Keratinocyte (primary cell): ENCODE results near the gene CERK. TPM values are rescaled to one million over a fixed set of nuclear protein-coding genes. Genes with fewer than 3 reads are reported as not detected.

Experiments
- DNase-seq: peaks from one replicate; pipeline ENCODE4 v3.0.0-alpha.2; 2011; ENCODE audit warnings: low read depth, missing footprints, low spot score
- FAIRE-seq: peaks from 2 replicates; lab custom pipeline; 2011; peaks lifted over from hg19 to GRCh38; lab: Jason Lieb, UNC
- H2AFZ ChIP-seq: 2 replicates; pipeline ENCODE4 v1.6.0; 2012; ENCODE audit warnings: low read length, control low read depth, inconsistent platforms; ENCODE audit not compliant: control insufficient read depth
- H3K27ac ChIP-seq: 2 replicates; pipeline ENCODE4 v1.5.1; 2011; ENCODE audit warnings: low read length; ENCODE audit not compliant: control insufficient read depth, insufficient read depth
- H3K27me3 ChIP-seq: 3 replicates; pipeline ENCODE4 v1.6.0; 2011; ENCODE audit warnings: low read length; ENCODE audit not compliant: control insufficient read depth, insufficient read depth; ENCODE audit errors: extremely low read depth
- H3K36me3 ChIP-seq, 2 experiments: 2 replicates in 1 of 2; 3 replicates in 1 of 2; pipeline ENCODE4 v1.5.1; 2011; ENCODE audit warnings: low read length in 2 of 2, mild to moderate bottlenecking in 1 of 2; ENCODE audit not compliant: control insufficient read depth in 2 of 2, insufficient read depth in 2 of 2; ENCODE audit errors: extremely low read depth in 1 of 2
- H3K4me1 ChIP-seq: 3 replicates; pipeline ENCODE4 v1.5.1; 2011; ENCODE audit warnings: low read length; ENCODE audit not compliant: control insufficient read depth, insufficient read depth; ENCODE audit errors: extremely low read depth
- H3K4me2 ChIP-seq: 3 replicates; pipeline ENCODE4 v1.6.0; 2011; ENCODE audit warnings: low read depth, low read length; ENCODE audit not compliant: control insufficient read depth, insufficient read depth; ENCODE audit errors: extremely low read depth
- H3K4me3 ChIP-seq, 3 experiments: fragments of 200-600 bp in 1 of 3; sonication (generic) in 1 of 3; 2 replicates in 2 of 3; 3 replicates in 1 of 3; pipeline ENCODE4 v1.5.1; 2011 to 2016; ENCODE audit warnings: low read length in 3 of 3, mild to moderate bottlenecking in 3 of 3, control low read depth in 2 of 3, inconsistent platforms in 1 of 3, low read depth in 1 of 3, mixed read lengths in 1 of 3, mixed run types in 1 of 3, moderate library complexity in 1 of 3; ENCODE audit not compliant: control insufficient read depth in 2 of 3, insufficient read depth in 2 of 3; ENCODE audit errors: extremely low read depth in 1 of 3
- H3K79me2 ChIP-seq: 2 replicates; pipeline ENCODE4 v1.6.0; 2012; ENCODE audit warnings: low read length; ENCODE audit not compliant: control insufficient read depth, insufficient read depth
- H3K9ac ChIP-seq: 3 replicates; pipeline ENCODE4 v1.6.0; 2011; ENCODE audit warnings: low read length; ENCODE audit not compliant: control insufficient read depth, insufficient read depth; ENCODE audit errors: extremely low read depth
- H3K9me1 ChIP-seq: 3 replicates; pipeline ENCODE4 v1.6.0; 2011; ENCODE audit warnings: low read length; ENCODE audit not compliant: control insufficient read depth, insufficient read depth; ENCODE audit errors: extremely low read depth
- H3K9me3 ChIP-seq: 2 replicates; pipeline ENCODE4 v1.5.1; 2012; ENCODE audit warnings: low read depth, low read length; ENCODE audit not compliant: control insufficient read depth
- H4K20me1 ChIP-seq: 3 replicates; pipeline ENCODE4 v1.6.0; 2011; ENCODE audit warnings: low read length; ENCODE audit not compliant: control insufficient read depth, insufficient read depth; ENCODE audit errors: extremely low read depth
- CTCF ChIP-seq, 3 experiments: IDR thresholded peaks in 1 of 3; conservative IDR thresholded peaks in 1 of 3; optimal IDR thresholded peaks in 1 of 3; 2 replicates in 2 of 3; 3 replicates in 1 of 3; pipeline versions ENCODE3 to v1.5.1; 2011; ENCODE audit warnings: low read length in 3 of 3, mild to moderate bottlenecking in 3 of 3, moderate library complexity in 2 of 3, control low read depth in 1 of 3, inconsistent platforms in 1 of 3; ENCODE audit not compliant: insufficient read depth in 2 of 3; ENCODE audit errors: extremely low read depth in 1 of 3
- EZH2 ChIP-seq: IDR thresholded peaks from one replicate; pipeline ENCODE4 v1.6.1; 2012; ENCODE audit warnings: inconsistent platforms, mild to moderate bottlenecking, low read length, moderate library complexity
- dilution Hi-C: fragments of 300-500 bp; cut with MboI; formaldehyde crosslinking; loops from one replicate; pipeline ENCODE4 v1.7.0; 2020; ENCODE audit warnings: low sequenced_read_pairs; ENCODE audit not compliant: extremely low pct_ligation_motif_present
- polyA plus RNA-seq, 5 experiments: library from polyadenylated mRNA; depleted of rRNA in 3 of 5; stranded (reverse) in 3 of 5; stranded (forward) in 1 of 5; unstranded in 1 of 5; fragments of >200 nt; gene quantifications; 1 replicate in 1 of 5; 2 replicates in 3 of 5; 3 replicates in 1 of 5; pipeline versions ENCODE4 v1.2.1 to v1.2.3, GENCODE V29; 2011 to 2012; ENCODE audit warnings: missing spikeins in 2 of 5, low read depth in 1 of 5, low replicate concordance in 1 of 5

The CERK gene
- polyA plus RNA-seq, 1 donor (not counting 4 experiments of a cell fraction or from before 2014, with no cell fraction given): 11.9 TPM

DNA sequence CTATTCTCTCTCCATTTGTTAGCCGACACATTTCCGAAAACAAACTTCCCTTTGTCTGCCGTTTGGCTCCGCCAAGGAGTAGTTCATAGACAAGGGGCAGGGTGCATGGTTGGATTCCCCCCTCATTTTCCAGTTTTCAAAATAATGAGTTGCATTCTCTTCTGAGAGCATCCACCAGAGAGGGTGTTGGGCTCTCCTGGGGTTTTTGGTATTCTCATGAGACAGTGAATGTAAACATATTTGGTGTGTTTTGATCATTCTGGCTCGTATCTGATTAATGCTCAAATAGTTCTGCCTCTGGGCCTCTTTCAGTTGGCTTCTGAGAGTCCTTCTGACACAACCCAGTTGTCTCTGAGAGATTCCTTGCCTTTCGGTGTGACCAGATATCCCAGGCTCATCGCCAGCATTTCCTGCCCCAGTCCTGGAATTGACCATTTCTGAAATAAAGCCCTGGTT, 96.2 kb downstream of the CERK start:
- dilution Hi-C loops: no loop called here
- Histone ChIP-seq H3K27ac (no peak overlapping the region), H3K79me2 (no peaks in the 10 kb centered on the region), H3K9ac (no peak overlapping the region), H2AFZ (no peak overlapping the region), H3K36me3 (no peaks in the 10 kb centered on the region), H3K4me2 (no peak overlapping the region), H3K9me1 (no peaks in the 10 kb centered on the region), H3K27me3 (no peaks in the 10 kb centered on the region), H4K20me1 (peaks cover 5% of the 10 kb centered on the region), H3K4me3 (no peak overlapping the region), H3K4me1 (no peaks in the 10 kb centered on the region), H3K9me3 (no peaks in the 10 kb centered on the region)
- TF ChIP-seq CTCF (optimal IDR thresholded peaks at IDR 0.05 in 1 of 3, IDR thresholded peaks at IDR 0.05 in 1 of 3, conservative IDR thresholded peaks at IDR 0.05 in 1 of 3; ENCODE audit: extremely low read depth in 1 of 3, insufficient read depth in 2 of 3, low read length in 3 of 3): no peak
- FAIRE-seq (no peak), DNase-seq (no peak)

DNA sequence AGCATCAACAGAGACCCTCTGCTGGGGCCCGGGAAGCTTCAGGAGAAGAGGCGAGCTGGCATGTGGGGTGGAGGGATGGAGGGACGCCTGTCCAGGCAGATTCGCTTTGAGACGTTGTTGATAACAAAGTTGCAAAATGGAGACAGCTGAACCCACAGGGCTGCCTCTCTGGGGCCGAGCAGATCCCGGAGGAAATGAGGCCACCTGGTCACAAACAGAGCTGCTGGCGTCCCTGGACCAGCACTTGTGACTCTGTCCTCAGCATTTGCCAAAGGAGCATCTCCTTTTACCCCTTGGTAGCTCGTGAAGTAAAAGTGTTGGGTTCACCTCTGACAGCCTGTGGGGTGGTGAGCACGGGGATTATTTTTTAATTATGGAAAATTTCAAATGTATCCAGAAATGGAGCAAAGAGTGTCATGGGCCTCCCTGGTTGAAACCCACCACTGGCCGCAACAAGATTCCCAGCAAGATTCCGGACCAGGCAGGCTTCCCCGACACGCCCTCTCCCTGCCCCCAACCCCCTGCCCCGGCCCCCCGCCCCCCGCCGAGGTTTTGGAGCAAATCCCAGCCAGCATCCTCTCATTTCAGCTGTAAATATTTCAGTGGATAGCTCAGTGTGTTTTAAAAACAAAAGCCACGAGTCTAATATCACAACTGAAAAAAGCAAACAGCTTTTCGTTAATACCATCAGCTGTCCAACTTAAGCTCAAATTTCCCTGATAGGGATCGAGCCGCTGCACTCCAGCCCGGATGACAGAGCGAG, 97.6 kb downstream of the CERK start:
- H3K9me3 ChIP-seq: no peaks in the 10 kb centered on the region

More for the DNA sequence above, 97.6 kb downstream of the CERK start:
- no peaks in the 10 kb centered on the region for H3K4me1 ChIP-seq
- TF ChIP-seq CTCF (optimal IDR thresholded peaks at IDR 0.05 in 1 of 3, IDR thresholded peaks at IDR 0.05 in 1 of 3, conservative IDR thresholded peaks at IDR 0.05 in 1 of 3; ENCODE audit: extremely low read depth in 1 of 3, insufficient read depth in 2 of 3, low read length in 3 of 3) (no peak), EZH2 (no peak)
- no peak overlapping the region for H3K9ac ChIP-seq
- H3K79me2 ChIP-seq: no peaks in the 10 kb centered on the region
- H3K27me3 ChIP-seq: no peaks in the 10 kb centered on the region
- H3K36me3 ChIP-seq: peaks cover 0 to 2% of the 10 kb centered on the region in 2 experiments
- H4K20me1 ChIP-seq: peaks cover under 1% of the 10 kb centered on the region
- no peak overlapping the region for H3K27ac ChIP-seq
- no peaks in the 10 kb centered on the region for H3K9me1 ChIP-seq
- dilution Hi-C loops: no loop called here
- FAIRE-seq: no peak
- DNase-seq: no peak
- no peak overlapping the region for H2AFZ ChIP-seq
- no peak overlapping the region for H3K4me2 ChIP-seq
- H3K4me3 ChIP-seq: no peak overlapping the region
